Measurements from ENCODE around the gene NEUROD4. TPM values are rescaled to one million over a fixed set of nuclear protein-coding genes. Genes with fewer than 3 reads are reported as not detected.
A peak's percentile ranks its signal among the peaks of the same experiment; 100 is the strongest.

NEUROD4 gene
- total RNA-seq, 1 experiment from 2014 or later = not detected

DNA sequence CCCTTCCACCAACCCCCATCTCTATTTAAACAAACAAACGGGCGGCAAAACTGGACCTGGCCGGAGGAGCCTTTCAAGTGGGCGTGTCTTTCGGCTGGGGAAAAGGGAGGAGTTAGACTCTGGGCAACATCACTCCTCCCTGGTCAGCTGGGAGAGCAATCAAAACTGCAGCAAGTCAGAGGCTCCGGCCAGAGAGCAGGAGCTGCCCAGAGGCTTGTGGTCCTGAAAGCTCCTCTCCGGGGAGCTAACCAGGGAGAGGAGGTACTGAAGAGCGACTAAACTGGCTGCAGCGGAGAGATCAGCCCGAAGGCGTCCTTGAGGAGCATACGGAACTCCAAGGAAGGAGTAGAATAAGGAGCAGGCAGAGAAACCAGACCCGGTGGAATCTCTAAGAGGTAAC is at the start of gene NEUROD4 (continued):
- TF ChIP-seq, protein P1, sequence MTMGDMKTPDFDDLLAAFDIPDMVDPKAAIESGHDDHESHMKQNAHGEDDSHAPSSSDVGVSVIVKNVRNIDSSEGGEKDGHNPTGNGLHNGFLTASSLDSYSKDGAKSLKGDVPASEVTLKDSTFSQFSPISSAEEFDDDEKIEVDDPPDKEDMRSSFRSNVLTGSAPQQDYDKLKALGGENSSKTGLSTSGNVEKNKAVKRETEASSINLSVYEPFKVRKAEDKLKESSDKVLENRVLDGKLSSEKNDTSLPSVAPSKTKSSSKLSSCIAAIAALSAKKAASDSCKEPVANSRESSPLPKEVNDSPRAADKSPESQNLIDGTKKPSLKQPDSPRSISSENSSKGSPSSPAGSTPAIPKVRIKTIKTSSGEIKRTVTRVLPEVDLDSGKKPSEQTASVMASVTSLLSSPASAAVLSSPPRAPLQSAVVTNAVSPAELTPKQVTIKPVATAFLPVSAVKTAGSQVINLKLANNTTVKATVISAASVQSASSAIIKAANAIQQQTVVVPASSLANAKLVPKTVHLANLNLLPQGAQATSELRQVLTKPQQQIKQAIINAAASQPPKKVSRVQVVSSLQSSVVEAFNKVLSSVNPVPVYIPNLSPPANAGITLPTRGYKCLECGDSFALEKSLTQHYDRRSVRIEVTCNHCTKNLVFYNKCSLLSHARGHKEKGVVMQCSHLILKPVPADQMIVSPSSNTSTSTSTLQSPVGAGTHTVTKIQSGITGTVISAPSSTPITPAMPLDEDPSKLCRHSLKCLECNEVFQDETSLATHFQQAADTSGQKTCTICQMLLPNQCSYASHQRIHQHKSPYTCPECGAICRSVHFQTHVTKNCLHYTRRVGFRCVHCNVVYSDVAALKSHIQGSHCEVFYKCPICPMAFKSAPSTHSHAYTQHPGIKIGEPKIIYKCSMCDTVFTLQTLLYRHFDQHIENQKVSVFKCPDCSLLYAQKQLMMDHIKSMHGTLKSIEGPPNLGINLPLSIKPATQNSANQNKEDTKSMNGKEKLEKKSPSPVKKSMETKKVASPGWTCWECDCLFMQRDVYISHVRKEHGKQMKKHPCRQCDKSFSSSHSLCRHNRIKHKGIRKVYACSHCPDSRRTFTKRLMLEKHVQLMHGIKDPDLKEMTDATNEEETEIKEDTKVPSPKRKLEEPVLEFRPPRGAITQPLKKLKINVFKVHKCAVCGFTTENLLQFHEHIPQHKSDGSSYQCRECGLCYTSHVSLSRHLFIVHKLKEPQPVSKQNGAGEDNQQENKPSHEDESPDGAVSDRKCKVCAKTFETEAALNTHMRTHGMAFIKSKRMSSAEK (CRISPR knock-in tag; IDR thresholded peaks at IDR 0.05; ENCODE audit: borderline replicate concordance) = 0 out of 2 replicates have a peak, but pooled peaks have one; percentile 19
- TF ChIP-seq, protein P2, sequence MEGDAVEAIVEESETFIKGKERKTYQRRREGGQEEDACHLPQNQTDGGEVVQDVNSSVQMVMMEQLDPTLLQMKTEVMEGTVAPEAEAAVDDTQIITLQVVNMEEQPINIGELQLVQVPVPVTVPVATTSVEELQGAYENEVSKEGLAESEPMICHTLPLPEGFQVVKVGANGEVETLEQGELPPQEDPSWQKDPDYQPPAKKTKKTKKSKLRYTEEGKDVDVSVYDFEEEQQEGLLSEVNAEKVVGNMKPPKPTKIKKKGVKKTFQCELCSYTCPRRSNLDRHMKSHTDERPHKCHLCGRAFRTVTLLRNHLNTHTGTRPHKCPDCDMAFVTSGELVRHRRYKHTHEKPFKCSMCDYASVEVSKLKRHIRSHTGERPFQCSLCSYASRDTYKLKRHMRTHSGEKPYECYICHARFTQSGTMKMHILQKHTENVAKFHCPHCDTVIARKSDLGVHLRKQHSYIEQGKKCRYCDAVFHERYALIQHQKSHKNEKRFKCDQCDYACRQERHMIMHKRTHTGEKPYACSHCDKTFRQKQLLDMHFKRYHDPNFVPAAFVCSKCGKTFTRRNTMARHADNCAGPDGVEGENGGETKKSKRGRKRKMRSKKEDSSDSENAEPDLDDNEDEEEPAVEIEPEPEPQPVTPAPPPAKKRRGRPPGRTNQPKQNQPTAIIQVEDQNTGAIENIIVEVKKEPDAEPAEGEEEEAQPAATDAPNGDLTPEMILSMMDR (IDR thresholded peaks at IDR 0.05) = no peak
- TF ChIP-seq, protein P3, sequence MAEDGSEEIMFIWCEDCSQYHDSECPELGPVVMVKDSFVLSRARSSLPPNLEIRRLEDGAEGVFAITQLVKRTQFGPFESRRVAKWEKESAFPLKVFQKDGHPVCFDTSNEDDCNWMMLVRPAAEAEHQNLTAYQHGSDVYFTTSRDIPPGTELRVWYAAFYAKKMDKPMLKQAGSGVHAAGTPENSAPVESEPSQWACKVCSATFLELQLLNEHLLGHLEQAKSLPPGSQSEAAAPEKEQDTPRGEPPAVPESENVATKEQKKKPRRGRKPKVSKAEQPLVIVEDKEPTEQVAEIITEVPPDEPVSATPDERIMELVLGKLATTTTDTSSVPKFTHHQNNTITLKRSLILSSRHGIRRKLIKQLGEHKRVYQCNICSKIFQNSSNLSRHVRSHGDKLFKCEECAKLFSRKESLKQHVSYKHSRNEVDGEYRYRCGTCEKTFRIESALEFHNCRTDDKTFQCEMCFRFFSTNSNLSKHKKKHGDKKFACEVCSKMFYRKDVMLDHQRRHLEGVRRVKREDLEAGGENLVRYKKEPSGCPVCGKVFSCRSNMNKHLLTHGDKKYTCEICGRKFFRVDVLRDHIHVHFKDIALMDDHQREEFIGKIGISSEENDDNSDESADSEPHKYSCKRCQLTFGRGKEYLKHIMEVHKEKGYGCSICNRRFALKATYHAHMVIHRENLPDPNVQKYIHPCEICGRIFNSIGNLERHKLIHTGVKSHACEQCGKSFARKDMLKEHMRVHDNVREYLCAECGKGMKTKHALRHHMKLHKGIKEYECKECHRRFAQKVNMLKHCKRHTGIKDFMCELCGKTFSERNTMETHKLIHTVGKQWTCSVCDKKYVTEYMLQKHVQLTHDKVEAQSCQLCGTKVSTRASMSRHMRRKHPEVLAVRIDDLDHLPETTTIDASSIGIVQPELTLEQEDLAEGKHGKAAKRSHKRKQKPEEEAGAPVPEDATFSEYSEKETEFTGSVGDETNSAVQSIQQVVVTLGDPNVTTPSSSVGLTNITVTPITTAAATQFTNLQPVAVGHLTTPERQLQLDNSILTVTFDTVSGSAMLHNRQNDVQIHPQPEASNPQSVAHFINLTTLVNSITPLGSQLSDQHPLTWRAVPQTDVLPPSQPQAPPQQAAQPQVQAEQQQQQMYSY (CRISPR knock-in tag; IDR thresholded peaks at IDR 0.05) = no peak
- TF ChIP-seq RORB (CRISPR knock-in tag; IDR thresholded peaks at IDR 0.05) = no peak
- TF ChIP-seq, protein P4, sequence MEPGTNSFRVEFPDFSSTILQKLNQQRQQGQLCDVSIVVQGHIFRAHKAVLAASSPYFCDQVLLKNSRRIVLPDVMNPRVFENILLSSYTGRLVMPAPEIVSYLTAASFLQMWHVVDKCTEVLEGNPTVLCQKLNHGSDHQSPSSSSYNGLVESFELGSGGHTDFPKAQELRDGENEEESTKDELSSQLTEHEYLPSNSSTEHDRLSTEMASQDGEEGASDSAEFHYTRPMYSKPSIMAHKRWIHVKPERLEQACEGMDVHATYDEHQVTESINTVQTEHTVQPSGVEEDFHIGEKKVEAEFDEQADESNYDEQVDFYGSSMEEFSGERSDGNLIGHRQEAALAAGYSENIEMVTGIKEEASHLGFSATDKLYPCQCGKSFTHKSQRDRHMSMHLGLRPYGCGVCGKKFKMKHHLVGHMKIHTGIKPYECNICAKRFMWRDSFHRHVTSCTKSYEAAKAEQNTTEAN (CRISPR knock-in tag; IDR thresholded peaks at IDR 0.05) = no peak
- TF ChIP-seq, protein P5, sequence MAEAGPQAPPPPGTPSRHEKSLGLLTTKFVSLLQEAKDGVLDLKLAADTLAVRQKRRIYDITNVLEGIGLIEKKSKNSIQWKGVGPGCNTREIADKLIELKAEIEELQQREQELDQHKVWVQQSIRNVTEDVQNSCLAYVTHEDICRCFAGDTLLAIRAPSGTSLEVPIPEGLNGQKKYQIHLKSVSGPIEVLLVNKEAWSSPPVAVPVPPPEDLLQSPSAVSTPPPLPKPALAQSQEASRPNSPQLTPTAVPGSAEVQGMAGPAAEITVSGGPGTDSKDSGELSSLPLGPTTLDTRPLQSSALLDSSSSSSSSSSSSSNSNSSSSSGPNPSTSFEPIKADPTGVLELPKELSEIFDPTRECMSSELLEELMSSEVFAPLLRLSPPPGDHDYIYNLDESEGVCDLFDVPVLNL (CRISPR knock-in tag; IDR thresholded peaks at IDR 0.05; ENCODE audit: borderline replicate concordance, low read depth) = peak; percentile 60; the same call in 1 of the 2 replicates
- no peak for TF ChIP-seq ZNF396 (CRISPR knock-in tag; IDR thresholded peaks at IDR 0.05; ENCODE audit: borderline replicate concordance)
- TF ChIP-seq, protein P6, sequence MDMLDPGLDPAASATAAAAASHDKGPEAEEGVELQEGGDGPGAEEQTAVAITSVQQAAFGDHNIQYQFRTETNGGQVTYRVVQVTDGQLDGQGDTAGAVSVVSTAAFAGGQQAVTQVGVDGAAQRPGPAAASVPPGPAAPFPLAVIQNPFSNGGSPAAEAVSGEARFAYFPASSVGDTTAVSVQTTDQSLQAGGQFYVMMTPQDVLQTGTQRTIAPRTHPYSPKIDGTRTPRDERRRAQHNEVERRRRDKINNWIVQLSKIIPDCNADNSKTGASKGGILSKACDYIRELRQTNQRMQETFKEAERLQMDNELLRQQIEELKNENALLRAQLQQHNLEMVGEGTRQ (CRISPR knock-in tag; IDR thresholded peaks at IDR 0.05) = no peak; the same call in 1 of the 2 replicates
- peak; percentile 93 for TF ChIP-seq ETV6 (CRISPR knock-in tag; IDR thresholded peaks at IDR 0.05)
- no peak; the same call in 1 of the 2 replicates for TF ChIP-seq SP1 (CRISPR knock-in tag; conservative IDR thresholded peaks at IDR 0.05)
- TF ChIP-seq, protein P7, sequence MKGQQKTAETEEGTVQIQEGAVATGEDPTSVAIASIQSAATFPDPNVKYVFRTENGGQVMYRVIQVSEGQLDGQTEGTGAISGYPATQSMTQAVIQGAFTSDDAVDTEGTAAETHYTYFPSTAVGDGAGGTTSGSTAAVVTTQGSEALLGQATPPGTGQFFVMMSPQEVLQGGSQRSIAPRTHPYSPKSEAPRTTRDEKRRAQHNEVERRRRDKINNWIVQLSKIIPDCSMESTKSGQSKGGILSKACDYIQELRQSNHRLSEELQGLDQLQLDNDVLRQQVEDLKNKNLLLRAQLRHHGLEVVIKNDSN (CRISPR knock-in tag; IDR thresholded peaks at IDR 0.05) = peak; percentile 82
- TF ChIP-seq ZNF232 (CRISPR knock-in tag; IDR thresholded peaks at IDR 0.05) = peak; percentile 58; the same call in 1 of the 2 replicates
- TF ChIP-seq CREB1 (CRISPR knock-in tag; IDR thresholded peaks at IDR 0.05) = peak; percentile 90
- TF ChIP-seq, protein P8, sequence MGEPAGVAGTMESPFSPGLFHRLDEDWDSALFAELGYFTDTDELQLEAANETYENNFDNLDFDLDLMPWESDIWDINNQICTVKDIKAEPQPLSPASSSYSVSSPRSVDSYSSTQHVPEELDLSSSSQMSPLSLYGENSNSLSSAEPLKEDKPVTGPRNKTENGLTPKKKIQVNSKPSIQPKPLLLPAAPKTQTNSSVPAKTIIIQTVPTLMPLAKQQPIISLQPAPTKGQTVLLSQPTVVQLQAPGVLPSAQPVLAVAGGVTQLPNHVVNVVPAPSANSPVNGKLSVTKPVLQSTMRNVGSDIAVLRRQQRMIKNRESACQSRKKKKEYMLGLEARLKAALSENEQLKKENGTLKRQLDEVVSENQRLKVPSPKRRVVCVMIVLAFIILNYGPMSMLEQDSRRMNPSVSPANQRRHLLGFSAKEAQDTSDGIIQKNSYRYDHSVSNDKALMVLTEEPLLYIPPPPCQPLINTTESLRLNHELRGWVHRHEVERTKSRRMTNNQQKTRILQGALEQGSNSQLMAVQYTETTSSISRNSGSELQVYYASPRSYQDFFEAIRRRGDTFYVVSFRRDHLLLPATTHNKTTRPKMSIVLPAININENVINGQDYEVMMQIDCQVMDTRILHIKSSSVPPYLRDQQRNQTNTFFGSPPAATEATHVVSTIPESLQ (CRISPR knock-in tag; IDR thresholded peaks at IDR 0.05) = no peak
- TF ChIP-seq, protein P9, sequence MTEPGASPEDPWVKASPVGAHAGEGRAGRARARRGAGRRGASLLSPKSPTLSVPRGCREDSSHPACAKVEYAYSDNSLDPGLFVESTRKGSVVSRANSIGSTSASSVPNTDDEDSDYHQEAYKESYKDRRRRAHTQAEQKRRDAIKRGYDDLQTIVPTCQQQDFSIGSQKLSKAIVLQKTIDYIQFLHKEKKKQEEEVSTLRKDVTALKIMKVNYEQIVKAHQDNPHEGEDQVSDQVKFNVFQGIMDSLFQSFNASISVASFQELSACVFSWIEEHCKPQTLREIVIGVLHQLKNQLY (CRISPR knock-in tag; IDR thresholded peaks at IDR 0.05) = no peak
- TF ChIP-seq SOX15 (CRISPR knock-in tag; IDR thresholded peaks at IDR 0.05) = no peak
- TF ChIP-seq ZBTB21 (CRISPR knock-in tag; IDR thresholded peaks at IDR 0.05; ENCODE audit: borderline replicate concordance) = 0 out of 2 replicates have a peak, but pooled peaks have one; percentile 39
- no peak for TF ChIP-seq NFATC4 (CRISPR knock-in tag; IDR thresholded peaks at IDR 0.05)
- TF ChIP-seq, protein P10, sequence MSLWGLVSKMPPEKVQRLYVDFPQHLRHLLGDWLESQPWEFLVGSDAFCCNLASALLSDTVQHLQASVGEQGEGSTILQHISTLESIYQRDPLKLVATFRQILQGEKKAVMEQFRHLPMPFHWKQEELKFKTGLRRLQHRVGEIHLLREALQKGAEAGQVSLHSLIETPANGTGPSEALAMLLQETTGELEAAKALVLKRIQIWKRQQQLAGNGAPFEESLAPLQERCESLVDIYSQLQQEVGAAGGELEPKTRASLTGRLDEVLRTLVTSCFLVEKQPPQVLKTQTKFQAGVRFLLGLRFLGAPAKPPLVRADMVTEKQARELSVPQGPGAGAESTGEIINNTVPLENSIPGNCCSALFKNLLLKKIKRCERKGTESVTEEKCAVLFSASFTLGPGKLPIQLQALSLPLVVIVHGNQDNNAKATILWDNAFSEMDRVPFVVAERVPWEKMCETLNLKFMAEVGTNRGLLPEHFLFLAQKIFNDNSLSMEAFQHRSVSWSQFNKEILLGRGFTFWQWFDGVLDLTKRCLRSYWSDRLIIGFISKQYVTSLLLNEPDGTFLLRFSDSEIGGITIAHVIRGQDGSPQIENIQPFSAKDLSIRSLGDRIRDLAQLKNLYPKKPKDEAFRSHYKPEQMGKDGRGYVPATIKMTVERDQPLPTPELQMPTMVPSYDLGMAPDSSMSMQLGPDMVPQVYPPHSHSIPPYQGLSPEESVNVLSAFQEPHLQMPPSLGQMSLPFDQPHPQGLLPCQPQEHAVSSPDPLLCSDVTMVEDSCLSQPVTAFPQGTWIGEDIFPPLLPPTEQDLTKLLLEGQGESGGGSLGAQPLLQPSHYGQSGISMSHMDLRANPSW (CRISPR knock-in tag; conservative IDR thresholded peaks at IDR 0.05; ENCODE audit: low read depth) = no peak
